Tibial nerve (tissue), 4 donors: Measurements from ENCODE around the gene AHRR. TPM values are rescaled to one million over a fixed set of nuclear protein-coding genes. Genes with fewer than 3 reads are reported as not detected.

Experiments used
- DNase-seq, 2 donors: peaks; one replicate each; pipeline ENCODE4 v3.0.0-alpha.2; 2019; ENCODE audit warnings: low spot score in 2 of 2
- H3K27ac ChIP-seq, 4 donors: fragments of 200-600 bp; sonication (generic) in 3 of 4; one replicate each; pipeline ENCODE4 v1.5.1; 2017 to 2019; ENCODE audit warnings: mild to moderate bottlenecking in 1 of 4
- H3K27me3 ChIP-seq, 2 donors: fragments of 200-600 bp; sonication (generic) in 1 of 2; one replicate each; pipeline versions ENCODE4 v1.5.1 to v1.6.0; 2017 to 2019
- H3K36me3 ChIP-seq, 3 donors: fragments of 200-600 bp; sonication (generic); one replicate each; pipeline ENCODE4 v1.5.1; 2018 to 2019
- H3K4me1 ChIP-seq, 4 donors: fragments of 200-600 bp; sonication (generic) in 3 of 4; one replicate each; pipeline ENCODE4 v1.5.1; 2017 to 2019
- H3K4me3 ChIP-seq, 4 donors: fragments of 200-600 bp; sonication (generic) in 3 of 4; one replicate each; pipeline ENCODE4 v1.5.1; 2017 to 2019; ENCODE audit warnings: mild to moderate bottlenecking in 1 of 4, moderate library complexity in 1 of 4
- H3K9me3 ChIP-seq, 4 donors: fragments of 200-600 bp; sonication (generic) in 3 of 4; one replicate each; pipeline ENCODE4 v1.5.1; 2017 to 2019
- CTCF ChIP-seq, 5 experiments: fragments of 200-600 bp in 3 of 5; fragments of 450-650 bp in 2 of 5; sonication (generic) in 3 of 5; IDR thresholded peaks; one replicate each; pipeline ENCODE4 v1.5.1; 2016 to 2019; ENCODE audit warnings: antibody characterized with exemption in 5 of 5, mild to moderate bottlenecking in 3 of 5, moderate library complexity in 2 of 5
- EP300 ChIP-seq, 2 donors: sonication (generic); formaldehyde crosslinking; IDR thresholded peaks; one replicate each; pipeline ENCODE4 v1.6.1; 2017; ENCODE audit warnings: antibody characterized with exemption in 2 of 2, mild to moderate bottlenecking in 1 of 2
- POLR2A ChIP-seq, 2 donors: fragments of 450-650 bp; IDR thresholded peaks; one replicate each; pipeline ENCODE4 v1.6.1; 2017; ENCODE audit warnings: antibody characterized with exemption in 2 of 2, mild to moderate bottlenecking in 2 of 2, moderate library complexity in 2 of 2
- WGBS, 2 donors: methylation state at CpG; one replicate each; pipeline ENCODE4 v1.1.5; 2018; 5-methylcytosine and 5-hydroxymethylcytosine counted together
- total RNA-seq, 4 donors: library from RNA; depleted of rRNA; stranded (reverse); fragments of >200 nt; gene quantifications; one replicate each; pipeline ENCODE4 v1.1.0, GENCODE V29; 2016

AHRR gene
- total RNA-seq, 4 donors from 2014 or later: 1.0 to 4.8 (median 1.2) TPM; not detected in 1

GRCh38 chr5:350355-350754 lies 28.8 kb downstream of the AHRR start:
- H3K27ac ChIP-seq: no peak overlapping the region
- H3K4me3 ChIP-seq: no peak overlapping the region
- TF ChIP-seq CTCF (IDR thresholded peaks at IDR 0.05): no peak
- TF ChIP-seq POLR2A (IDR thresholded peaks at IDR 0.05): no peak
- TF ChIP-seq EP300 (IDR thresholded peaks at IDR 0.05): no peak
- no peaks in the 10 kb centered on the region for H3K9me3 ChIP-seq
- no peak for DNase-seq
- peaks cover 0 to 27% of the 10 kb centered on the region in 2 donors for H3K27me3 ChIP-seq
- WGBS, 2 donors: 82 to 84% methylated on average over 9 of the region's 9 CpGs
- no peaks in the 10 kb centered on the region for H3K4me1 ChIP-seq
- no peaks in the 10 kb centered on the region for H3K36me3 ChIP-seq

- Histone ChIP-seq H3K4me1 (no peaks in the 10 kb centered on the region), H3K27ac (no peak overlapping the region), H3K27me3 (peaks cover 0 to 18% of the 10 kb centered on the region in 2 donors), H3K36me3 (no peaks in the 10 kb centered on the region), H3K4me3 (no peak overlapping the region), H3K9me3 (no peaks in the 10 kb centered on the region)
- WGBS, 2 donors: 88 to 91% methylated on average over 19 of the region's 19 CpGs
- no peak for DNase-seq
- no peak for TF ChIP-seq EP300 (IDR thresholded peaks at IDR 0.05)
- no peak for TF ChIP-seq POLR2A (IDR thresholded peaks at IDR 0.05)
- TF ChIP-seq CTCF (IDR thresholded peaks at IDR 0.05): no peak
These were observed 29.8 kb downstream of the AHRR start for GRCh38 chr5:351084-351920.

- Histone ChIP-seq H3K27me3 (peaks cover 0 to 12% of the 10 kb centered on the region in 2 donors), H3K36me3 (no peaks in the 10 kb centered on the region), H3K4me3 (no peak overlapping the region), H3K4me1 (no peaks in the 10 kb centered on the region), H3K9me3 (no peaks in the 10 kb centered on the region), H3K27ac (no peak overlapping the region)
- TF ChIP-seq POLR2A (IDR thresholded peaks at IDR 0.05) (no peak), CTCF (IDR thresholded peaks at IDR 0.05) (no peak), EP300 (IDR thresholded peaks at IDR 0.05) (no peak)
- no peak for DNase-seq
- 74 to 83% methylated on average over 4 of the region's 4 CpGs for WGBS, 2 donors
These were observed 30.4 kb downstream of the AHRR start for GRCh38 chr5:351921-352245.

GRCh38 chr5:352639-353611 lies 31.4 kb downstream of the AHRR start:
- TF ChIP-seq EP300 (IDR thresholded peaks at IDR 0.05): no peak
- TF ChIP-seq CTCF (IDR thresholded peaks at IDR 0.05): no peak
- no peak for TF ChIP-seq POLR2A (IDR thresholded peaks at IDR 0.05)
- 66 to 72% methylated on average over 22 of the region's 22 CpGs for WGBS, 2 donors

More at GRCh38 chr5:352639-353611, 31.4 kb downstream of the AHRR start:
- Histone ChIP-seq H3K4me1 (no peaks in the 10 kb centered on the region), H3K36me3 (no peaks in the 10 kb centered on the region), H3K9me3 (no peaks in the 10 kb centered on the region), H3K27me3 (peaks cover 0 to 3% of the 10 kb centered on the region in 2 donors), H3K27ac (no peak overlapping the region), H3K4me3 (no peak overlapping the region)
- no peak for DNase-seq
